Lung (tissue), 12 donors: Measurements from ENCODE around the gene LTBP2. TPM values are rescaled to one million over a fixed set of nuclear protein-coding genes. Genes with fewer than 3 reads are reported as not detected.
A peak's percentile ranks its signal among the peaks of the same experiment; 100 is the strongest.

Experiments used
- ATAC-seq: fragments of 200-7000 bp; cut with Tn5 transposase; one replicate; pipeline ENCODE4 v1.9.1; 2020; ENCODE audit warnings: moderate number of reproducible peaks; ENCODE audit not compliant: insufficient read depth, low FRiP score
- DNase-seq, 3 donors: peaks; one replicate each; pipeline ENCODE4 v3.0.0-alpha.2; 2013 to 2017
- H3K27ac ChIP-seq, 2 donors: one replicate each; pipeline ENCODE4 v1.5.1; 2013; ENCODE audit warnings: mild to moderate bottlenecking in 2 of 2, moderate library complexity in 2 of 2, control low read depth in 1 of 2, inconsistent platforms in 1 of 2, low read depth in 1 of 2, low read length in 1 of 2
- H3K27me3 ChIP-seq, 3 donors: one replicate each; pipeline ENCODE4 v1.5.1; 2013; ENCODE audit warnings: low read length in 2 of 3; ENCODE audit not compliant: control insufficient read depth in 3 of 3, insufficient read depth in 3 of 3
- H3K36me3 ChIP-seq, 4 donors: one replicate each; pipeline ENCODE4 v1.5.1; 2013; ENCODE audit warnings: low read length in 4 of 4, mild to moderate bottlenecking in 1 of 4, moderate library complexity in 1 of 4; ENCODE audit not compliant: control insufficient read depth in 4 of 4, insufficient read depth in 4 of 4
- H3K4me1 ChIP-seq, 5 donors: one replicate each; pipeline ENCODE4 v1.5.1; 2013; ENCODE audit warnings: low read length in 5 of 5, mild to moderate bottlenecking in 2 of 5, moderate library complexity in 1 of 5; ENCODE audit not compliant: control insufficient read depth in 5 of 5, insufficient read depth in 5 of 5
- H3K4me3 ChIP-seq: one replicate; pipeline ENCODE4 v1.5.1; 2013; ENCODE audit warnings: mild to moderate bottlenecking, control low read depth, moderate library complexity
- H3K9ac ChIP-seq, 2 donors: one replicate each; pipeline ENCODE4 v1.5.1; 2013; ENCODE audit warnings: low read length in 2 of 2, control low read depth in 1 of 2; ENCODE audit not compliant: insufficient read depth in 1 of 2
- H3K9me3 ChIP-seq, 4 donors: one replicate each; pipeline ENCODE4 v1.5.1; 2013; ENCODE audit warnings: low read length in 3 of 4, mild to moderate bottlenecking in 1 of 4, moderate library complexity in 1 of 4; ENCODE audit not compliant: control insufficient read depth in 4 of 4, insufficient read depth in 3 of 4
- WGBS, 2 donors: extraction: QIAGEN DNeasy Blood & Tissue Kit; methylation state at CpG; one replicate each; pipeline ENCODE4 v1.1.7; 2013; 5-methylcytosine and 5-hydroxymethylcytosine counted together
- polyA plus RNA-seq, 2 donors: library from polyadenylated mRNA; stranded (reverse); fragments of 200-250 nt; gene quantifications; one replicate each; pipeline ENCODE4 v1.2.1, GENCODE V29; 2013
- total RNA-seq, 2 donors: library from RNA; depleted of rRNA in 1 of 2; stranded (reverse); fragments of >200 nt in 1 of 2; gene quantifications; one replicate each; pipeline ENCODE4 v1.2.1, GENCODE V29; 2014 to 2021
- TF ChIP-seq, protein P1 (sequence below): IDR thresholded peaks from 2 replicates; pipeline ENCODE4 v1.5.1; 2012; ENCODE audit warnings: mild to moderate bottlenecking; ENCODE audit errors: control extremely low read depth, extremely low read depth
- donor health status: control.
- donor health status: control.
- donor health status: Bipolar disorder and iron deficiency.
- donor health status: healthy.
- donor health status: DM: yes; HTN: yes; CAD: no.

Gene LTBP2
- total and polyA plus RNA-seq, 4 donors, result 13.2 to 78.4 (median 25.8) TPM

DNA sequence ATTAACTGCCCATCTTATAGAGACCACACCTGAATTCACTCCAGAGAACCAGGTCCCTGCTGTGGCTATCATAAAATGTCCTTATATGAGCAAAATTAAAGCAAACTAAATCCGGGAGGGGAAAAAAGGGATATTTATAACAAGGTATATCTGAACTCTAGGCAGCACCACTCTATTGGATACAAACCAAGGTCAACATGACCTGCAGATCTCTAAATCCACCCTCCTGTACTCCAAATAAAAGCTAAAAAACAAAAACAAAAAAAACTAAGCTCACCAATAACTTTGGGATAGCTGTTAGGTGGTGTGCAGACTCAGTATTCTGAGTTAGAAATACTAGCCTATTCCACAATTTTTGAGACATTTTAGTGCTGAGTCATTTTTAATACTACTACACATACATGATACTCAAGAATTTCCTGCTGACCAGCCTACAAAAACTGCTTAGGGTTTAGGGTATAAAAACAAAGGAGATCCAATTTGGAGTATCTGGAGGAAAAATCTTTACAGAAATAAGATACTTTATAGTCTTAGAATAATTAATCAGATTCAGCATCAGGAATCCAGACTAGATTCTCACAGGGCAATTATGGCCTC, 46.6 kb upstream of the LTBP2 start:
- 94 to 95% methylated on average over 1 of the region's 1 CpG for WGBS, 2 donors
- ATAC-seq (no peak), DNase-seq (no peak)
- TF ChIP-seq, protein P1, sequence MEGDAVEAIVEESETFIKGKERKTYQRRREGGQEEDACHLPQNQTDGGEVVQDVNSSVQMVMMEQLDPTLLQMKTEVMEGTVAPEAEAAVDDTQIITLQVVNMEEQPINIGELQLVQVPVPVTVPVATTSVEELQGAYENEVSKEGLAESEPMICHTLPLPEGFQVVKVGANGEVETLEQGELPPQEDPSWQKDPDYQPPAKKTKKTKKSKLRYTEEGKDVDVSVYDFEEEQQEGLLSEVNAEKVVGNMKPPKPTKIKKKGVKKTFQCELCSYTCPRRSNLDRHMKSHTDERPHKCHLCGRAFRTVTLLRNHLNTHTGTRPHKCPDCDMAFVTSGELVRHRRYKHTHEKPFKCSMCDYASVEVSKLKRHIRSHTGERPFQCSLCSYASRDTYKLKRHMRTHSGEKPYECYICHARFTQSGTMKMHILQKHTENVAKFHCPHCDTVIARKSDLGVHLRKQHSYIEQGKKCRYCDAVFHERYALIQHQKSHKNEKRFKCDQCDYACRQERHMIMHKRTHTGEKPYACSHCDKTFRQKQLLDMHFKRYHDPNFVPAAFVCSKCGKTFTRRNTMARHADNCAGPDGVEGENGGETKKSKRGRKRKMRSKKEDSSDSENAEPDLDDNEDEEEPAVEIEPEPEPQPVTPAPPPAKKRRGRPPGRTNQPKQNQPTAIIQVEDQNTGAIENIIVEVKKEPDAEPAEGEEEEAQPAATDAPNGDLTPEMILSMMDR, result no peak
- no peaks in the 10 kb centered on the region for H3K9me3 ChIP-seq
- H3K9ac ChIP-seq, result no peak overlapping the region
- no peaks in the 10 kb centered on the region for H3K27me3 ChIP-seq
- peaks cover 0 to 25% (median 2%) of the 10 kb centered on the region in 5 donors for H3K4me1 ChIP-seq
- H3K27ac ChIP-seq, result no peak overlapping the region
- H3K36me3 ChIP-seq, result peaks cover 14 to 28% (median 17%) of the 10 kb centered on the region in 4 donors
- no peak overlapping the region for H3K4me3 ChIP-seq

DNA sequence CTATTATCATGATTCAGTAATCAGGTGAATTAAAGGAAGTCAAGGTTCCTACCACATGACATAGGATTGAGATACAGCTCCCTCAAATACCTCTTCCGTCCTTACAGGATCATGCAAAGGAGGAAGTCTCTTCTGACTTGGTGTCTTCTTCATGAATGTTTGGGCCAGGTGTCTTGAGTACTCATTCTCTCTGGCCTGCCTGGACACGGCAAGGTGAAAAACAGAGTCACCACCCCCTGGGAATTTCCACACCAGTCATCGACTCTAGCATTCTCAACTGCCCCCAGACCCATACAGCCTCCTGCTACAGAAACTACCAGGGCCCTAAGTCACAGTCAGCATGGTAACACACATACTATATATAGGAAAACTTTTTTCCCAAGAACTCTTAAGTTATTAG, 44.9 kb upstream of the LTBP2 start:
- DNase-seq, result no peak
- TF ChIP-seq, protein P1, result no peak
- no peaks in the 10 kb centered on the region for H3K27me3 ChIP-seq
- peaks cover 2 to 12% (median 9%) of the 10 kb centered on the region in 4 donors for H3K36me3 ChIP-seq
- peaks cover 0 to 38% (median 3%) of the 10 kb centered on the region in 5 donors for H3K4me1 ChIP-seq
- no peak overlapping the region for H3K9ac ChIP-seq
- no peak overlapping the region for H3K27ac ChIP-seq
- no peaks in the 10 kb centered on the region for H3K9me3 ChIP-seq
- H3K4me3 ChIP-seq, result no peak overlapping the region
- no peak for ATAC-seq
- 95 to 96% methylated on average over 3 of the region's 3 CpGs for WGBS, 2 donors

DNA sequence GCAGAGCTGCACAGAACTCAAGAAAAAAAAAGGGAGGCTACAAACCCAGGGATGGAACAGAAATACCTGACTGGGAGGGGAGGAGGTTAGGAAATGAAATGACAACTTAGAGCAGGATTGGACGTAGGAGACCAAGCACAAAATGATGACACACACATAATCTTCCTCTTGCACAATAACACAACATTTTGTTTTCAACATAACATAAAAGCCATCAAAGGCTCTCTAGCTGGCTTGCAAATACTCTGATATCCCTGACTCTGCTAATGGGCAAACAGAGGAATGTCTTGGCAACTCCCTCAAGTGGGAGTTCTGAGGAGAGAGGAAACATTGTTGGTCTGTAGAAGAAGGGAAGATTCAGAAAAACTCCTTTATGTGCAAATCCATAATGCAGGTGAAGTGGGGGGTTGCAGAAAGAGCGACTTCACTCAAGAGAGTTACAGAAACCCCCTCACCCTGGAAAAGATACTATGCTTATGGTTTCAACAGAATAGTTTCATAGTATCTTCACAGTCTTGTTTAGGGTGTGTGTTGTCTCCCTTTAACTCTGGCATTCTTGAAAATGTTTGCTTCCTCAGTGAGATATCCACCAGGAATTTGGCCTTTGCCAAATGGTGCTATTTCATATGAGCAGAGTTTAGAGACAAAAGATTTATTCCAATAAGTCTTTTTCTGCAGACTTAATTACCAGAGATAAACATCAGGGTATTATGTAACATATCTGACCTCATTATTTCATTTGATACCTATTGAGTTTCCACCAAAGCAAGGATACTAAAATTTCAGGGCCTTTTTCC, 43.8 kb upstream of the LTBP2 start:
- ATAC-seq (no peak), DNase-seq (peak; percentile 54 to 90 (median 86))
- H3K9ac ChIP-seq, result no peak overlapping the region
- TF ChIP-seq, protein P1, result no peak
- 69 to 71% methylated on average over 2 of the region's 2 CpGs for WGBS, 2 donors
- no peaks in the 10 kb centered on the region for H3K27me3 ChIP-seq
- no peak overlapping the region for H3K4me3 ChIP-seq
- H3K36me3 ChIP-seq, result peaks cover 0 to 9% (median 3%) of the 10 kb centered on the region in 4 donors
- H3K4me1 ChIP-seq, result peaks cover 0 to 38% (median 3%) of the 10 kb centered on the region in 5 donors
- H3K9me3 ChIP-seq, result no peaks in the 10 kb centered on the region
- H3K27ac ChIP-seq, result peak overlapping the region in 1 of 2 donors; percentile 45
